ENCODE measurements around the gene HOXD8.

The HOXD8 gene

DNA sequence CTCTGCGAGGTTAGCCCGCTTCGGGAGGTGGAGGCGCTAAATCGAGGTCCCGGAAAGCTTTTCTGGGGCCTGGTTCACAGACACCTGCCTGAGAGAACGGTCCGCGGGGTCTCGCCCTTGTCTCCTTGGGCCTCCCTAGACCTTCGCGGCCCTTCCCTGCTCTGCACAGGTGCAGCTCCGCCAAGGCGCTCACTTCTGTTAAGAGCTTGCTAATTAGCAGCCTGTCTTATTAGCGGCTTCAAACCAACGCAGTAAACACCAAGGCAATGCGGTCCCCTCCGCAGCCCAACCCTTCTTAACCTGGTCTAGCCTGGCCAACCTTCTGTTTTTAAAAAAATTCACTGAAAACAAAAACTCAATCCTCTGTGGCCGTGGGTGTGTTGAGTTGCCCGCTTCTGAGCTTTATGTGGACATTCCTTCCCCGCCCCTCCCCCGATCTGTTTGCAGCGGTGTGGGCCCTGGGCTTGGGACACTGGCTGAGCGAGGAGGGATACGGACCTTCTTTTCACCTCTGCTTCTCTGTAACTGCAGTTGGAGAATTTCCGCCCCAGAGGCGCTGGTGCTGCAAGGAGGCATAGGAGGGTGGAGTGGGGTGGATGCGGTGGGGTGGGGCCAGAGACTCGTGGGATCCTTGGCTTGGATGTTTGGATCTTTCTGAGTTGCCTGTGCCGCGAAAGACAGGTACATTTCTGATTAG is 18.4 kb downstream of the HOXD8 start:
- no peak for DNase-seq (ENCODE audit: low read depth)

DNA sequence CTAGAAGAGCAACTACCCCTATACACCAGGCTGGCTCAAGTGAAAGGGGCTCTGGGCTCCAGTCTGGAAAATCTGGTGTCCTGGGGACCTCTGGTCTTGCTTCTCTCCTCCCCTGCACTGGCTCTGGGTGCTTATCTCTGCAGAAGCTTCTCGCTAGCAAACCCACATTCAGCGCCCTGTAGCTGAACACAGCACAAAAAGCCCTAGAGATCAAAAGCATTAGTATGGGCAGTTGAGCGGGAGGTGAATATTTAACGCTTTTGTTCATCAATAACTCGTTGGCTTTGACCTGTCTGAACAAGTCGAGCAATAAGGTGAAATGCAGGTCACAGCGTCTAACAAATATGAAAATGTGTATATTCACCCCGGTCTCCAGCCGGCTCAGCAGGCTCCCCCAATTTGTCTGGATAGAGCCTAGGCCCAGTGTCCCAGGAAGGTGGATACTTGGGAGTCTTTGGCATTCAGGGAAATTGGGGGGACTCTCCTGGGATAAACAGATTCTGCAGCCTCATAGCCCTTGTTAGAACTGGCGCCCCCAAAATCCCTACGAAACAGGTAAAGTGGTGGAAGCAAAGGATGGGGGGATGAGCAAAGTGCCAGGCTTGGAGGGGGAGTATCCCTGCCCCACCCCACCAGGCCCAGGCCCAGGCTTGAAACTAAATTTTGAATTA is 19.4 kb downstream of the HOXD8 start:
- no peak for DNase-seq (ENCODE audit: low read depth)

- DNase-seq (ENCODE audit: low read depth) = no peak
These were observed 20.0 kb downstream of the HOXD8 start for GRCh38 chr2:176149481-176149938.

DNA sequence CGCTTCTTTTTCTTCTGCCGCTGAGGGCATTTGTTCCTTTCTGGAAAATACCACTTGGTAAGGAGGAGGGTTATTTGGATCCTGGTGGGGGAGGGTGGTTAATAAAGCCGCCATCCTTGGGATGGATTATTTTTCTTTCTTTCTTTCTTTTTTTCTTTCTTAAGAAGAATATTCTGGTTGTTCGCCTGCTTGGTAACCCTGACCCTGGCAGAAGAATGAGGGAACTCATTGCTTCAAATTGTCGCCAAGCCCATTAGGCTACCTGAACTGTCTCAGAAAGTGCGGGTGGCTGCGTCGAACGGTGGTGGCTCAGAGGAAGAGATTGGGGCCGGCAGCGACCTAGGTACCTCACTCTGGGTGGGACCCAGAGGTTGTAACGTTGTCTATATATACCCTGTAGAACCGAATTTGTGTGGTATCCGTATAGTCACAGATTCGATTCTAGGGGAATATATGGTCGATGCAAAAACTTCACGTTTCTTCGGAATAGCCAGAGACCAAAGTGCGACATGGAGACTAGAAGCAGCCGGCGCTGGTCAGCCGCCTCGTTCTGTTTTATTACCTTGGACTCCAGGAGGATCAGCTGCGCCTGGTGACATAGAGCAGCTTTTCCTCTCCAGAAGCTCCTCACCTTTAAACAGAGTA is 20.6 kb downstream of the HOXD8 start:
- no peak for DNase-seq (ENCODE audit: low read depth)

- no peak for DNase-seq (ENCODE audit: low read depth)
These were observed 21.3 kb downstream of the HOXD8 start for GRCh38 chr2:176150584-176151441.

DNA sequence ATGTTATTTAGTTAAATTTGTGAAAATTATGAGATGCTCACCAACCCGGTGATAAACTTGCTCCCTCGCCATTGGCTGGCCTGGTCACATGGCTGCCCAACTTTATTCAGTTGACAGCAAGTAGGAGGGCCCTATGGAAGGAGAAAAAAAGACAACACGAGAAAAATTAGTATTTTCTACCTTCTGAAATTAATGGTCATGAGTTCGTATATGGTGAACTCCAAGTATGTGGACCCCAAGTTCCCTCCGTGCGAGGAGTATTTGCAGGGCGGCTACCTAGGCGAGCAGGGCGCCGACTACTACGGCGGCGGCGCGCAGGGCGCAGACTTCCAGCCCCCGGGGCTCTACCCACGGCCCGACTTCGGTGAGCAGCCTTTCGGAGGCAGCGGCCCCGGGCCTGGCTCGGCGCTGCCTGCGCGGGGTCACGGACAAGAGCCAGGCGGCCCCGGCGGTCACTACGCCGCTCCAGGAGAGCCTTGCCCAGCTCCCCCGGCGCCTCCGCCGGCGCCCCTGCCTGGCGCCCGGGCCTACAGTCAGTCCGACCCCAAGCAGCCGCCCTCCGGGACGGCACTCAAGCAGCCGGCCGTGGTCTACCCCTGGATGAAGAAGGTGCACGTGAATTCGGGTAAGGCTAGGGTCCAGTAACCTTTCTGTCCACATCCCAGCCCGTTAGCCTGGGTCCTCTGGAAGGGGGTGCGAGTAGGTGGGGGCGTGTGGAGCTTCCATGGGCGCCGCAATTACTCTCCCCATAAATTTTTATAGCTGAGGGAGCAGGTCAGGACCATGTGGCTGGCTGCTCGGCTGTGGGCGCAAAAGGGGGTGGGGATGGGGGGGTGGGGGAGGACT is 22.2 kb downstream of the HOXD8 start, which contains the start of gene HOXD4:
Gene HOXD4, plus strand, starts transcription at position 109 of the 846 bp plus-strand sequence. Its CDS starts 84 bp downstream, at position 193.
- no peak for DNase-seq (ENCODE audit: low read depth)

- DNase-seq (ENCODE audit: low read depth) = no peak
These were observed 23.1 kb downstream of the HOXD8 start for GRCh38 chr2:176152350-176153181.

GRCh38 chr2:176154576-176155252 is 25.2 kb downstream of the HOXD8 start:
- DNase-seq (ENCODE audit: low read depth) = no peak

- no peak for DNase-seq (ENCODE audit: low read depth)
These were observed 26.0 kb downstream of the HOXD8 start for GRCh38 chr2:176155356-176156044.

GRCh38 chr2:176156301-176156806 is 26.8 kb downstream of the HOXD8 start:
- DNase-seq (ENCODE audit: low read depth) = no peak

DNA sequence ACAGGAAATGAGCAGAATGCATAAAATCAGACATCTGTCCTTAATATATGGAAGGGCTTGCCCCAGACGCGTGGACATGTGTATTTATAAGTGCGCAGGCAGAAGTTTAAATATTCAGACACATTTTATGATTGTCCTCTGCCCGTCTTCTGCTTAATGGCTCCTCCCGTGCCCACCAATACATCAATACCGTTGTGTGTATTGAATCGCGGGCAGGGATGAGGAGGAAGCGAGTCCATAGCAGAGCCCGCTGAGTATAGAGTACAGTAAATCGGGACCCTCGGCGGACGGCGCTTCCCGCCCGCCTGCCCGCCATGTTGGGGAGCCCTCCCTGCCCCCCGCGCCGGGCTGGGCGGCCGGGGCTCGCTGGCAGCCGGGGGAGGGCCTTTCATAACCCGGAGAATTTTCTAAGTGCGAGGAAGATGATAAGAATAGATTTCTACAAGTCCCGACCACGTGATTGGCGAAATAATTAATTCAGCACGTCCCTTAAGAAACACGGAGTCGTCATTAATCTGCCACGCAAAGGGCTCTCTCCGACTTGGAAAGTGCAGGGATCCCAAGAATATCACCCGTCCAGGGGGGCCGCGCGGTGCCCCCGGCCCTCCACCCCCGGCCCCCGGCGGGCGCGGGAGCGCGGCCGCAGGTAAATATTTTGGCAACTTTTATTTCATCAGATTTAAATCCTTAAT is 27.4 kb downstream of the HOXD8 start, which contains the start of gene HOXD3:
Gene HOXD3, plus strand, starts transcription at position 501 of the 692 bp plus-strand sequence. CDS start 11,808 bp downstream, outside the sequence.
- DNase-seq (ENCODE audit: low read depth) = no peak

GRCh38 chr2:176157499-176158185 is 28.1 kb downstream of the HOXD8 start:
- DNase-seq (ENCODE audit: low read depth) = no peak

GRCh38 chr2:176158186-176158591 is 28.7 kb downstream of the HOXD8 start:
- DNase-seq (ENCODE audit: low read depth) = no peak

DNA sequence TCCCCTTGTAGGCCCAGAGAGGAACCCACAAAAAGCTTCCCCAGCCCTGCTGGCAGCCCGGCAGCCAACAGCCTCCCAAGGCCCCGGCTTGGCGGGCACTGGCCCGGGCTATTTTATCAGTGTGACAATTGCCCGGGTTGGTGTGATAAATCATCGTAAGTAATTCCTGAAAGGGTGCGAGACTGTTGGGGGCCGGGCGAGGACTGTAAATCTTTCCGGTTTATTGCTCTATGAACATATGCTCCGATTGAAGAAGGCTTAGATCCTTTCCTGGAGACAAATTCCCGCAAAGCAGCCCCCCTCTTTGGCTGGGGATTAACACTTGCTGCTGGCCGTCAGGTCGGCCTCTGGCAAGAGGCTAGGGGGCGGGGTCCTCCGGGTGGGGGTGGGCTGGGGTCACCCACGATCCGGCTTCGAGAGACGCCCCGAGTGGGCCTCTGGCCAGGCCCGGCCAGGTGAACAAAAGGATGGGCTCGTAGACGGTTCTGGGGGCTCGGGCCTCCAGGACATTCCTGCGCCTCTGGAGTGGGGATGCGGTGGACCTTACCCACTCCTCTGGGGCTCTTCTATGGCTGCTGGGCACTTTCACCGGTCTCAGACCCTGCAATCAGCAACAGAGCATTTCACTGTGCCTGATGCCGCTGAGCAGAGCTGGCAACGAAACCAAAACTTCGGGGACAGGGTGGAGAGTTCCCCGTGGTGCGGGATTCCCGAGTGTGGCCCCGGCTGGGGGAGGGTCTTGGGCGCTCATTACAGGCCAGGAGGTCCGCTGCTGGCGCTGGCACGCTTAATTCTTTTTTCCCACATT is 29.6 kb downstream of the HOXD8 start:
- no peak for DNase-seq (ENCODE audit: low read depth)

DNA sequence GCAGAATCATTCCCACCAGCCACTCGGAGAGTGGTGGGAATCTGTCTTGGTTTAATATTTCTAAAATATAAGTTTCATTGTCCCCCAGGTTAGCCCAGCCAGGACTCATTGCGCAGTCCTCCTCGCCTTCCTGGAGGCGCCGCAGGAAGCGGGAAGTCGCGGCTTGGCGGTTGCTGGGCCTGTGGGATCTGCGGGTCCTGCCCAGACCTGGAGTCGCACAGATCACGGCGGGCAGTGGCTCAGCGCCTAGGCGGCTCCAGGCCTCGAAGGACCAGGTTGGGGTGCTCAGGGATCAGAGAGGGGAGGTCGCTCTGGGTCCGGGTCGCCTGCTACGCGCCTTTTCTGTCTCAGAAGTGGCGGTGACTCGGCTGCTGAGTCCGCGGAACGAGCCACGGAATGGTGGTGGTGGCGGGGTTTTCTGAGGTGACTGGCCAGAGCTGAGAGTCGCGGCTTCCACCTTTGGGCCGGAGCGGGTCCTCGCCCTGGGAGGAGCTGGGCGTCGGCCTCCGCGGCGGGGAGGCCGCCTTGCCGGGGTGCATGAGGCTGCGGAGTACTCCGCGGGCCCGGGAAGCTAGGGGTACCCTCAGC is 30.3 kb downstream of the HOXD8 start:
- no peak for DNase-seq (ENCODE audit: low read depth)
